ENCODE measurements around the gene SPINT1. TPM values are rescaled to one million over a fixed set of nuclear protein-coding genes. Genes with fewer than 3 reads are reported as not detected.

Gene SPINT1
- total RNA-seq, 2 donors from 2014 or later = 8.4 to 11.7 TPM

DNA sequence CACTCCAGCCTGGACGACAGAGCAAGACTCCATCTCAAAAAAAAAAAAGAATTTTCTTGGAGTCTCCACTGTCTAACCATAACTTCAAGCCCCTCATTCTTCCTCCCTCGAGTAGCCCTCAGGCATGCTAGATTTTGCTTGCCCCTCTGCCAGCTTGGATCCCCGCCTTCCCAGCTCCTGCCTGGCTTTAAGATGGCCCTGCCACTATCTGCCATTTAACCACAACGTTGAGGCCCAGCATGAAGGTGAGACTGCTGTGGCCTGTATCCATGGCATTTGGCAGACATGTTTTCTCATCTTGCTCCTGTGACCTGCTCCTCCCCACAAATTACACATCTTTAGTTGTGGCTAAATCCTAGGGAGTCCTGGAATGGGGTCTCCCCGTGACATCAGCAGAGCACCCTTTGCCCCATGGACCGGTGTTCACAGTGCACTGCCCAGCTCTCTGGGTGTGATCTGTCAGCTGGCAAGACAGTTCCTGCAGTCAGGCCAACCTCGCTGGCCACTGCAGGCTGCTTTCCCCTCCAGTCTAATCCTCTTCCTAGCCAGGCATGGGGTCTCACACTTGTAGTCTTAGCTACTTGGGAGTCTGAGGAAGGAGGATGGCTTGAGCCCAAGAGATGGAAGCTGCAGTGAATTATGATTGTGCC, 60.8 kb downstream of the SPINT1 start:
- Mint-ChIP-seq H3K4me1 (no peaks in the 10 kb centered on the region), H3K9me3 (no peaks in the 10 kb centered on the region), H3K4me3 (no peak overlapping the region), H3K27ac (no peak overlapping the region), H3K36me3 (ENCODE audit: low read depth) (peaks cover 34% of the 10 kb centered on the region), H3K27me3 (no peaks in the 10 kb centered on the region)
- ATAC-seq (replicated peaks) = no peak

DNA sequence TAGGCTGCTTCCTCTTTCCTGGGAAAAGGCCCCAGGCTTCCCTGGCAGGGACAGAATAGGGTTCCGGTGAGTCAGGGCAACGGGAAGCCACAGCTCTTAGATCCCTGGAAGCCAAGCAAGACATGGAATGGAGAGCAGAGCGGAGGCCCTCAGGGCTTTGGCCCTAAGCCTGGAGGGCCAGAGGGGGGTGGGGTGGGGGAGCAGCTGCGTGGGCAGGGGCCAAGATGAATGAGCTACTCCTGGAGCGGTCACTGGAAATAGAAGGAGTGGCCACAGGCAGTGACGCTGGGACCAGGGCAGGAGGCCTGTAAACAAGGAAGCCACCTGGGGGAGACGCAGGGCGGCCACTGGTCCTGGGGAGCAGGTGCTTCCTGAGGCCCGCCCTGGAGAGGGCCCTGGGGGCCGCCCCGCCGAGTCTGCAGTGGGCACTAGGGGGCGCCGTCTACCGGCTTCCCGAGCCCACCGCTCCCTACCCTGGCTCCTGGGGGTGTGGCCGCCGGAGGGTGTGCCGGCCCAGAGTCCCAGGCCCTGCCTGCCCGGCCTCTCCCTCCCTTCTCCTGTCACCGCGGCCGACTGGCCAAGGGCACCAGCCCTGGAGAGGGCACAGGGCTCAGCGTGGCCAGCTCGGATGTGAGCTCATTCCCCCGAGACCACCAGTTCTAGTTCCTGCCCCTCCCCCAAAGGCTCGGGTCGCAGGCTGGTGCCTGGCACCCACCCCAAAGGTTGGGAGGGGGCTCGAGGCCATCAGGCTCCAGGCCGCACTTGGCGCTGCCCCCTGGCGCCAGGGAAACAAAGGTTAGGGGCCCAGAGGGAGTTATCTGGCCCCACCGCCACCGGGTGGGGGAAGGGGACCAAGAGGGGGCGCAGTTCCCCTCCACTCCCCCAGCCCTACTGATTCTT, 62.5 kb downstream of the SPINT1 start:
- H3K36me3 Mint-ChIP-seq (ENCODE audit: low read depth) = peaks cover 18% of the 10 kb centered on the region
- no peaks in the 10 kb centered on the region for H3K9me3 Mint-ChIP-seq
- H3K27ac Mint-ChIP-seq = peak overlapping the region; percentile 77
- ATAC-seq (replicated peaks) = peak; percentile 87
- peak overlapping the region; percentile 77 for H3K4me3 Mint-ChIP-seq
- no peaks in the 10 kb centered on the region for H3K4me1 Mint-ChIP-seq
- no peaks in the 10 kb centered on the region for H3K27me3 Mint-ChIP-seq

DNA sequence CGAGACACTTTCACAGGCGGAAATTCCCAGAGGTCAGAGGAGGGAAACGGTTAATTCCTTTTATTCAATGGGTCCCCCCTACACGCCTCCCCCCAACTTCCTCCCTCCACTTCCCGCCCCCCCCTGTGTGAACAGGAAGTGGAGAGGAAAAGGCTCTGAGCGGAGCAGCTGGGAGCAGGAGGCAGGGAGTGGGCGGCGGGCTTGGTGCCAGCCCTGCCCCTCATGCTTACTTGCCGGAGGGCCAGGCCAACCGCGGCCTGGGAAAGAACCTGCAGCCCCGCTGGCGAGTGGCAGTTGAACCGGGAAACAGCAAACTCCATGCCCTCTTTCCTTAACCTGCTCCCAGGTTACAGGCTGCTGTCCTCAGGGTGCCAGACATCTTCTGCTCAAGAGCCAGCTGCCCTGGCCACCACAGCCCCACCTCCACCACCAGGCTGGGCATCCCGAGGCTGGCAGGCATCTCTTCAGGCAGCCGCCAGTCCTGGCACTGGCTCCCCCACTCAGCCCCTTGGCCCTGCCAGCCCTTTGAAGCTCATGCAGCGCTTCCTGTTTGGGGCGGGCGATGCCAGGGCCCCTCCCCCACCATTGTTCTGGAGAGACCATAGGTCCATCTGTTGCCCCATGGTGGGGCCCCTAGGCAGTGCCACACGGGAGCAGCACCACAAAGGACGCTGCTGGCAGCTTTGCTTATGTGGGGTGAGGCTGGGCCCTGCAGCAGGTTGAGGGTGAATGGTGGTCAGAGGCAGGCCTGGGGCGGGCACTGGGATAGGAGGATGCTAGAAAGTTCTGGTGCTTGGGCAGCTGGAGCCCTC, 63.3 kb downstream of the SPINT1 start:
- Mint-ChIP-seq H3K27ac (peak overlapping the region; percentile 77), H3K9me3 (no peaks in the 10 kb centered on the region), H3K27me3 (no peaks in the 10 kb centered on the region), H3K4me1 (no peaks in the 10 kb centered on the region), H3K36me3 (ENCODE audit: low read depth) (peaks cover 15% of the 10 kb centered on the region), H3K4me3 (peak overlapping the region; percentile 77)
- peak; percentile 50 for ATAC-seq (replicated peaks)

Other genes with a start within 250 kb of the SPINT1 start
- gene KNL1, start 249.8 kb upstream of the SPINT1 start, total RNA-seq = 10 to 100 TPM; 25.0 to 39.1 TPM
- 10 to 100 TPM; 40.1 to 61.4 TPM for gene RAD51, start 148.9 kb upstream of the SPINT1 start, total RNA-seq
- gene RMDN3, start 88.8 kb upstream of the SPINT1 start, total RNA-seq = 10 to 100 TPM; 18.4 to 30.9 TPM
- gene GCHFR, start 80.0 kb upstream of the SPINT1 start, total RNA-seq = 10 to 100 TPM; 46.1 to 50.4 TPM
- 1 to 10 TPM; 2.4 to 2.7 TPM for gene C15orf62, start 74.1 kb upstream of the SPINT1 start, total RNA-seq
- gene ZFYVE19, start 37.0 kb upstream of the SPINT1 start, total RNA-seq = 10 to 100 TPM; 35.9 to 38.7 TPM
- 10 to 100 TPM; 30.3 to 34.3 TPM for gene DNAJC17, start 36.6 kb upstream of the SPINT1 start, total RNA-seq
- gene PPP1R14D, start 15.3 kb upstream of the SPINT1 start, total RNA-seq = not detected
- under 1 TPM; 0.24 to 0.45 TPM for gene RHOV, start 30.2 kb downstream of the SPINT1 start, total RNA-seq
- 10 to 100 TPM in 1 of 2 donors, 1 to 10 TPM in 1; 5.6 to 12.0 TPM for gene VPS18, start 50.4 kb downstream of the SPINT1 start, total RNA-seq
- not detected for gene DLL4, start 85.3 kb downstream of the SPINT1 start, total RNA-seq
- gene CHAC1, start 109.4 kb downstream of the SPINT1 start, total RNA-seq = 1 to 10 TPM; 2.4 to 6.8 TPM

All from activated T-helper 17 cell treated with anti-CD3 and anti-CD28 coated beads, Interleukin-2, amount 50 U/mL, for 72 hours (primary cell).